SJCRH30 (cell line): ENCODE results near the gene GABRB3. TPM values are rescaled to one million over a fixed set of nuclear protein-coding genes. Genes with fewer than 3 reads are reported as not detected.
A peak's percentile ranks its signal among the peaks of the same experiment; 100 is the strongest.

Source experiments
- DNase-seq, 2 experiments: peaks; one replicate each; pipeline ENCODE4 v3.0.0-alpha.2; 2015 to 2020
- H3K27ac ChIP-seq: fragments of 250-450 bp; sonication (Bioruptor Pico); 2 replicates; pipeline ENCODE4 v1.5.1; 2020; ENCODE audit warnings: mild to moderate bottlenecking, moderate library complexity
- H3K27me3 ChIP-seq: fragments of 250-450 bp; sonication (Bioruptor Pico); 2 replicates; pipeline ENCODE4 v1.5.1; 2020; ENCODE audit warnings: mild to moderate bottlenecking, moderate library complexity
- H3K36me3 ChIP-seq: fragments of 250-450 bp; sonication (Bioruptor Pico); 2 replicates; pipeline ENCODE4 v1.5.1; 2020; ENCODE audit warnings: mild to moderate bottlenecking, moderate library complexity
- H3K4me1 ChIP-seq: fragments of 250-450 bp; sonication (Bioruptor Pico); 2 replicates; pipeline ENCODE4 v1.5.1; 2020; ENCODE audit warnings: mild to moderate bottlenecking, moderate library complexity
- H3K4me3 ChIP-seq: fragments of 250-450 bp; sonication (Bioruptor Pico); 2 replicates; pipeline ENCODE4 v1.5.1; 2020; ENCODE audit warnings: mild to moderate bottlenecking, moderate library complexity
- H3K9me3 ChIP-seq: fragments of 250-450 bp; sonication (Bioruptor Pico); replicated peaks from 2 replicates; pipeline ENCODE4 v1.5.1; 2020; ENCODE audit warnings: mild to moderate bottlenecking, moderate library complexity
- total RNA-seq: library from RNA; depleted of rRNA; stranded (reverse); fragments of >200 nt; shearing (Covaris generic); gene quantifications from 2 replicates; pipeline ENCODE4 v1.2.3, GENCODE V29; 2014

Gene GABRB3
- total RNA-seq, 1 experiment from 2014 or later: 6.1 TPM

DNA sequence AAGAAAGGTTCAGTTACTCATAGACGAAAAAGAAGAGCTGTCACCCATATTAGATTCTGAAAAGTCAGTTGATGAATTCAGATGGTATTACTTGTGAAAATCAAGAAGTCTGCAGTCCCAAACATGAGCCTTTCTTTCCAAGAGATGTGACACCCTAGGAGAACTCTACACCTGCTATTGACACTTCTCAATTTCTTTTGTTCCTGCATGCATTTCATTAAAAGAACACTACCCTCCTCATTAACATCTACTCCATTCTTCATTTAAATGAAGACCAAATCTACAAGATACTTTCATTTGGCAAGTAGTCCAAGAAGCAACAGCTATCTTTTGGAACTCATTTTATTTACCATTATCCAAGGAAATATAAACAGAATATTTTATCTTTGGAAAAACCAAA lies 6.6 kb downstream of the GABRB3 start:
- Histone ChIP-seq H3K27ac (no peak overlapping the region), H3K4me3 (no peak overlapping the region), H3K4me1 (peaks cover 13% of the 10 kb centered on the region), H3K36me3 (no peaks in the 10 kb centered on the region), H3K27me3 (no peaks in the 10 kb centered on the region), H3K9me3 (no peaks in the 10 kb centered on the region)
- no peak for DNase-seq

DNA sequence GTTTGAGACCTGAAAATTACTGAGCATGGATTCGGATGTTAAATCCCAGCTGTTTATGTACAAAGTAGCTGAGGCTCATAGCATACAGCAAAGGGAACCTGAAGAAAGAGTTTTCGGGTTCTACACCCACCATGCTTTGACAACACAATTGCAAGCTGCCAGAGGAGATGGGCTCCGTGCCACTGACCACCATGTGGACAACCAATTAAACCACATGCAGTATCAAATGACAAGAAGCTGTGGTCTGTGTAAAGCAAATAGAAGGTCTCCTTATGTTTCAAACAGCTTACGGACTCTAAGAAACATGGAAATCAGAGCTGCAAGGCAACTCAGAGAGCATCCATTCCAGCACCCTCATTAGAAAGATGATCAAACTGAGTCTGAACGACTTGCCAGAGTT lies 12.9 kb downstream of the GABRB3 start:
- H3K9me3 ChIP-seq: no peaks in the 10 kb centered on the region
- 0 out of 2 replicates have a peak, but pooled peaks cover 5% of the 10 kb centered on the region for H3K4me1 ChIP-seq
- no peak overlapping the region for H3K4me3 ChIP-seq
- peak; percentile 51 to 69 for DNase-seq
- no peaks in the 10 kb centered on the region for H3K36me3 ChIP-seq
- H3K27me3 ChIP-seq: no peaks in the 10 kb centered on the region
- no peak overlapping the region for H3K27ac ChIP-seq

DNA sequence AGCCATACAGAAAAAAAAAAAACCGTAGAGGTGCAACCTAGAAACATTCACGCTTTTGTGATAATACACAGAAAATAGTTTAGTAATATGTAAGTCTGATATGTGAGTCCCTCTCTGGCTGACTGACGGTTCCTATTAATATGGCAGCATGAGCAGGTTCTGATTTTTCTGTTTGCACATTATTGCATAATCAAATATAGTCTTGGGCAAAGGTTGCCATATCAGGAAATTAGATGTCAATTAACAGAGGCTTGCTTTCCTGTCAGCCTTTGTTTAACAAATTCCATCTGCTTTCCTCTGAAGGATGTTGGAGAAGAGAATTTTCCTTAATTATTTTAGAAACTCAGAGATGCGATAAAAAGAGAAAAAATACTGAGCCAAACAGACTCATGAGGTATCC lies 14.8 kb downstream of the GABRB3 start:
- Histone ChIP-seq H3K9me3 (no peaks in the 10 kb centered on the region), H3K27ac (no peak overlapping the region), H3K27me3 (no peaks in the 10 kb centered on the region), H3K4me1 (0 out of 2 replicates have a peak, but pooled peaks cover 5% of the 10 kb centered on the region), H3K36me3 (no peaks in the 10 kb centered on the region), H3K4me3 (no peak overlapping the region)
- DNase-seq: no peak

DNA sequence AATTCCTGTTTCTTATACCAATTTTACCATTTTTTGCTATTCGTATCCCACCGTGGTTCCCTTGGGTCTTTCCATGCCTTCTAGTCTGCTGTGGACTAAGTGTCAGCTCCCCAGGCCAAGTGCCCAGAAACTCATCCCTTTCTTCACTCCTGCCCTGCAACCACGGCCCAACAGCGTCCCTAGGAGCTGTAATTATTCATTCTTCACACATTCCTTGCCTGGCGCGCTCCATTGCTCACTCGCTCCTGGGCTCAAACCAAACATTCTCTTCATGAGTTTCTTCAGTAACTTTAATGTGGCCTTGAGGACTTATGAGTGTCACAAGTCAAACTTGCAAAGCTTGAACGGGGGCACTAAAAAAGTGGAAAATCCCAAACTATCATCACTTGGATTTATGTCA lies 15.7 kb downstream of the GABRB3 start:
- H3K4me1 ChIP-seq: 0 out of 2 replicates have a peak, but pooled peaks cover 5% of the 10 kb centered on the region
- no peak overlapping the region for H3K4me3 ChIP-seq
- H3K36me3 ChIP-seq: no peaks in the 10 kb centered on the region

DNA sequence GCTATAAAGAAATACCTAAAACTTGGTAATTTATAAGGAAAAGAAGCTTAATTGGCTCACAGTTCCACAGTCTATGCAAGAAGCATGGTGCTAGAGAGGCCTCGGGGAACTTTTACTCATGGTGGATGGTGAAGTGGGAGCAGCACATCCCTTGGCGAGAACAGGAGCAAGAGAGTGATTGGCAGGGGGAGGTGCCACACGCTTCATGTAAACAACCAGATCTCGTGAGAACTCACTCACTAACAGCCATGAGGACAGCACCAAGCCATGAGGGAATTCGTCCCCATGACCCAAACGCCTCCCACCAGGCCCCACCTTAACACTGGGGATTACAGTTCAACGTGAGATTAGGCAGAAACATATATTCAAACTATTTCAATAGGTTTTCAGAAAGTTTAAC lies 28.0 kb downstream of the GABRB3 start:
- Histone ChIP-seq H3K27ac (no peak overlapping the region), H3K36me3 (no peaks in the 10 kb centered on the region), H3K4me1 (no peaks in the 10 kb centered on the region), H3K4me3 (no peak overlapping the region), H3K27me3 (no peaks in the 10 kb centered on the region), H3K9me3 (no peaks in the 10 kb centered on the region)
- DNase-seq: no peak

More for the DNA sequence above, 15.7 kb downstream of the GABRB3 start:
- H3K27me3 ChIP-seq: no peaks in the 10 kb centered on the region
- DNase-seq: no peak
- H3K27ac ChIP-seq: no peak overlapping the region
- H3K9me3 ChIP-seq: no peaks in the 10 kb centered on the region

GRCh38 chr15:26739791-26740190 lies 33.1 kb downstream of the GABRB3 start:
- H3K4me3 ChIP-seq: no peak overlapping the region
- DNase-seq: no peak
- no peaks in the 10 kb centered on the region for H3K36me3 ChIP-seq
- no peaks in the 10 kb centered on the region for H3K27me3 ChIP-seq
- no peaks in the 10 kb centered on the region for H3K9me3 ChIP-seq
- H3K4me1 ChIP-seq: no peaks in the 10 kb centered on the region
- no peak overlapping the region for H3K27ac ChIP-seq

DNA sequence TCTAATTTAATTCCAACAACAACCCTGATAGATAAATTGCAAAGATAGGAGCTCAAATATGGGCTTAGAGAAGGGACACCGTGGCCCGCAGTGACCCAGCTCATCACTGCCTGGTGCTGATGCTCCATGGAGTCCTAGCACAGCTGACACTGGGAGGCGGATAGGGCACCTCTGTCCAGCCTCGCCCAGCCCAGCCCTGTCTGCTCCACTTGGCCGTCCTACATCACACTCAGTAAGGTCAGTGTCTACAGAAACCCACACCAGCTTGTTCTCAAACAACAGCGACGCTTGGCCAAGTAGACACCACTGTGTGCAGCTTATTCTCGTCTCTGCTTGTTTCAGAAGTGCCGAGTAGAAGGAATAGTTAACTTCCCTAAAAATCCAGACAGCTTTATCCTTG lies 33.9 kb downstream of the GABRB3 start:
- no peak for DNase-seq
- Histone ChIP-seq H3K27ac (no peak overlapping the region), H3K4me1 (no peaks in the 10 kb centered on the region), H3K9me3 (no peaks in the 10 kb centered on the region), H3K27me3 (no peaks in the 10 kb centered on the region), H3K36me3 (no peaks in the 10 kb centered on the region), H3K4me3 (no peak overlapping the region)

GRCh38 chr15:26736502-26737248 lies 36.2 kb downstream of the GABRB3 start:
- Histone ChIP-seq H3K9me3 (no peaks in the 10 kb centered on the region), H3K27me3 (no peaks in the 10 kb centered on the region), H3K4me3 (no peak overlapping the region), H3K27ac (no peak overlapping the region), H3K36me3 (no peaks in the 10 kb centered on the region), H3K4me1 (no peaks in the 10 kb centered on the region)
- no peak for DNase-seq

DNA sequence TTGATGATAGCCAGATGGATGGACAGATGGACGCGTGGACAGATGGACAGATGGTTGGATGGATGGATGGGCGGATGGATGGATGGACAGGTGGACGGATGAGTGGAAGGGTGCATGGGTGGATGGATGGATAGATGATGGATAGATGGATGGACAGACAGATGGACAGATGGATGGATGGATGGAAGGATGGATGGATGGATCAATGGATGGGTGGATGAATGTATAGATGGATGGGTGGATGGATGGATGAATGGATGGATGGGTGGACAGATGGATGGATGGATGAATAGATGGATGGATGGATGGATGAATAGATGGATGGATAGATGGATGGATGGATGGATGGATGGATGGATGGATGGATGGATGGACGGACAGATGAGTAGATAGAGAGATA lies 40.9 kb downstream of the GABRB3 start:
- Histone ChIP-seq H3K27ac (no peak overlapping the region), H3K27me3 (no peaks in the 10 kb centered on the region), H3K9me3 (no peaks in the 10 kb centered on the region), H3K36me3 (no peaks in the 10 kb centered on the region), H3K4me3 (no peak overlapping the region), H3K4me1 (no peaks in the 10 kb centered on the region)
- no peak for DNase-seq

GRCh38 chr15:26729581-26729980 lies 43.3 kb downstream of the GABRB3 start:
- Histone ChIP-seq H3K27ac (no peak overlapping the region), H3K9me3 (no peaks in the 10 kb centered on the region), H3K27me3 (no peaks in the 10 kb centered on the region), H3K4me3 (no peak overlapping the region), H3K36me3 (no peaks in the 10 kb centered on the region), H3K4me1 (no peaks in the 10 kb centered on the region)
- DNase-seq: no peak

GRCh38 chr15:26729030-26729429 lies 43.8 kb downstream of the GABRB3 start:
- no peak for DNase-seq
- Histone ChIP-seq H3K36me3 (no peaks in the 10 kb centered on the region), H3K4me3 (no peak overlapping the region), H3K27me3 (no peaks in the 10 kb centered on the region), H3K4me1 (no peaks in the 10 kb centered on the region), H3K27ac (no peak overlapping the region), H3K9me3 (no peaks in the 10 kb centered on the region)

DNA sequence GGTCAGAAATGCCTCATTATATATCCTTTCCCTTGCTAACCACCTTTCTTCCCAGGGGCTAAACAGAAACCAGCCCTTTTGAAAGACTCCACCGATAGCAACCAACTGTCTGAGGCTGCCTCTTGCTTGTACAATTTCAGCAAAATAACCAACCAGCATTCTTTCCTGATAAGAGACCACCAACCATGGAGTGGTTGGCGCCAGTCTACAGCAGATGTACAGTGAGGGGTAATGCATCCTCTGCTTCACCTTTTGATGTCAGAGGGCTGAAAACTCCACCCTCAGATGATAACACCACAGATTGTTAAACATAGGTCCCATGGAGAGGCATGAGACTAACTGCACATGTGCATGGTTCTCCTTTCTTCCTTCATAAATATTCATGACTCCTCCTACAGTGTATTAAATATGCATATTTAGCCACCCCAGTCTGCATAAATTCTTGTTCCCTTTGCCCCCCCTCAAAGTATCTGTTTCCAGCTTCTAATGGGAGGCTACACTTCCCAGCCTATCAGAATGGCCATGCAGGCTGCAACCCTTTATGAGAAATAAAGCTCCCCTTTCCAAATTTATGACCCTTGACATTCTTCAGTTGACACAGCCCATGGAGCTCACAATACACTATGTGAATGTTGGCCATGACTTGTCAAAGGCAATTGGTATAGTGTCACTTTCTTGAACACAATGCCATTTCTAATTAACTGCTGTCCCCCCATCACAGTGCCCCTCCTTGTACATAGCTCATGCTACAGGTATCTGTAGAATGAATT lies 48.3 kb downstream of the GABRB3 start:
- H3K36me3 ChIP-seq: no peaks in the 10 kb centered on the region
- H3K9me3 ChIP-seq: no peaks in the 10 kb centered on the region
- H3K4me1 ChIP-seq: no peaks in the 10 kb centered on the region
- no peak overlapping the region for H3K27ac ChIP-seq
- H3K27me3 ChIP-seq: no peaks in the 10 kb centered on the region
- H3K4me3 ChIP-seq: no peak overlapping the region
- no peak for DNase-seq

DNA sequence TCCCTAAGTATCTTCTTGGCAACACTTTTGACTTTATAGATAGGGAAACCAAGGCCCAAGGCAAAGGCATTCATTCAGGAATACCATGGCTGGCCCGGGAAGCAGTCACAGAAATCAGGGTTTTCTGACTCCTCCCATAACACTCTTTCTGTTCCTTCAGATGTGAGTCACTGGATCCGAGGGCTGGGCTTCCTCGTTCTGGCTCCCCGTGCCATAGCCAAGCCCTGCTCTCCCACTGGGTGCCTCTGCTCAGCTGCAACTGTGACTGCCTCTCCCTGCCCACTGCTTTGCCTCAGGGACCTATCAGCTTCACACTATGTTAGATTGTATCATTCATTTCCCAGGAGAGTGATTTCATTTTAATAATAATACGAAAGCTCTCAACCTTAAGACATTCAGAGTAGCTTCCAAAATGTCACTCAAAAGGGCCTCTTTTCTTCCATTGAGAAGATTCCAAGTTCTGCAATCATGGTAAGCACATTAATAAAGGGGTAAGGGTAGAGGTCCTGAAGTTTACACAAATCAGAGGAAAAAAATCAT lies 50.2 kb downstream of the GABRB3 start:
- H3K4me3 ChIP-seq: no peak overlapping the region
- no peaks in the 10 kb centered on the region for H3K9me3 ChIP-seq
- DNase-seq: no peak
- H3K27ac ChIP-seq: no peak overlapping the region
- H3K27me3 ChIP-seq: no peaks in the 10 kb centered on the region
- no peaks in the 10 kb centered on the region for H3K36me3 ChIP-seq
- no peaks in the 10 kb centered on the region for H3K4me1 ChIP-seq

GRCh38 chr15:26721232-26721967 lies 51.5 kb downstream of the GABRB3 start:
- Histone ChIP-seq H3K27ac (no peak overlapping the region), H3K27me3 (no peaks in the 10 kb centered on the region), H3K9me3 (no peaks in the 10 kb centered on the region), H3K36me3 (no peaks in the 10 kb centered on the region), H3K4me3 (no peak overlapping the region), H3K4me1 (no peaks in the 10 kb centered on the region)
- no peak for DNase-seq

DNA sequence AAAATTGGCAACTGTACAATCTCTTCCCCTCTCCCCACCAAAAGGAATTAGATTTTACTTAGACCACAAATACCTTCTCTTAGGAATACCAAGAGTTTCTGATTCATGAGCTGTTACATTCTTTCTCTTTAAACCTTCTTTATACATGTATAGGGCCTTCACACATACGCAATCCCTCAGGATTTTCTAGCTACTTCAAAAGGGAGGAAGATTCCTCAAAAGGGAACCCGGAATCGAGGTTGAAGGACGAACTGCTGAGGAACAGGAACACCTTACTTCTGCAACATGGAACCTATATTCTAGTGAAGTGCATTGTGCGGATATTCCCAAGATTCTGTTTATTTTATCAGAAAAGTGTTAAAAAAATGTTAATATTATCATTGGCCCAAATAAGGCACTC lies 52.3 kb downstream of the GABRB3 start:
- Histone ChIP-seq H3K27me3 (no peaks in the 10 kb centered on the region), H3K36me3 (no peaks in the 10 kb centered on the region), H3K4me1 (no peaks in the 10 kb centered on the region), H3K27ac (no peak overlapping the region), H3K9me3 (no peaks in the 10 kb centered on the region), H3K4me3 (no peak overlapping the region)
- no peak for DNase-seq
